Upper lobe of left lung (tissue), 4 donors: ENCODE measurements around the gene VMP1.

ENCODE experiments used
- EP300 ChIP-seq, 4 donors: sonication (generic); formaldehyde crosslinking; IDR thresholded peaks; one replicate each; pipeline ENCODE4 v1.5.1; 2017; ENCODE audit warnings: antibody characterized with exemption in 4 of 4, control low read depth in 2 of 4
- POLR2A ChIP-seq, 4 donors: fragments of 450-650 bp; IDR thresholded peaks; one replicate each; pipeline ENCODE4 v1.5.1; 2016 to 2017; ENCODE audit warnings: antibody characterized with exemption in 4 of 4, mild to moderate bottlenecking in 2 of 4
- POLR2AphosphoS5 ChIP-seq, 2 donors: sonication (generic); formaldehyde crosslinking; IDR thresholded peaks; one replicate each; pipeline ENCODE4 v1.5.1; 2017; ENCODE audit warnings: antibody characterized with exemption in 2 of 2
- TF ChIP-seq, protein P1 (sequence below), 6 experiments: fragments of 450-650 bp in 4 of 6; fragments of 200-600 bp in 2 of 6; sonication (generic) in 2 of 6; IDR thresholded peaks; one replicate each; pipeline ENCODE4 v1.5.1; 2016 to 2019; ENCODE audit warnings: antibody characterized with exemption in 6 of 6

GRCh38 chr17:59769887-59770286 is 62.4 kb downstream of the VMP1 start:
- TF ChIP-seq POLR2A (IDR thresholded peaks at IDR 0.05) (no peak), POLR2AphosphoS5 (IDR thresholded peaks at IDR 0.05) (no peak), EP300 (IDR thresholded peaks at IDR 0.05) (no peak)
- TF ChIP-seq, protein P1, sequence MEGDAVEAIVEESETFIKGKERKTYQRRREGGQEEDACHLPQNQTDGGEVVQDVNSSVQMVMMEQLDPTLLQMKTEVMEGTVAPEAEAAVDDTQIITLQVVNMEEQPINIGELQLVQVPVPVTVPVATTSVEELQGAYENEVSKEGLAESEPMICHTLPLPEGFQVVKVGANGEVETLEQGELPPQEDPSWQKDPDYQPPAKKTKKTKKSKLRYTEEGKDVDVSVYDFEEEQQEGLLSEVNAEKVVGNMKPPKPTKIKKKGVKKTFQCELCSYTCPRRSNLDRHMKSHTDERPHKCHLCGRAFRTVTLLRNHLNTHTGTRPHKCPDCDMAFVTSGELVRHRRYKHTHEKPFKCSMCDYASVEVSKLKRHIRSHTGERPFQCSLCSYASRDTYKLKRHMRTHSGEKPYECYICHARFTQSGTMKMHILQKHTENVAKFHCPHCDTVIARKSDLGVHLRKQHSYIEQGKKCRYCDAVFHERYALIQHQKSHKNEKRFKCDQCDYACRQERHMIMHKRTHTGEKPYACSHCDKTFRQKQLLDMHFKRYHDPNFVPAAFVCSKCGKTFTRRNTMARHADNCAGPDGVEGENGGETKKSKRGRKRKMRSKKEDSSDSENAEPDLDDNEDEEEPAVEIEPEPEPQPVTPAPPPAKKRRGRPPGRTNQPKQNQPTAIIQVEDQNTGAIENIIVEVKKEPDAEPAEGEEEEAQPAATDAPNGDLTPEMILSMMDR (IDR thresholded peaks at IDR 0.05): no peak
